HEK293T (cell line): ENCODE measurements around the gene STXBP2.

Experiments used
- BHLHE40 ChIP-seq: fragments of 450-650 bp; IDR thresholded peaks from 2 replicates; pipeline ENCODE4 v1.6.1; 2016; ENCODE audit warnings: mild to moderate bottlenecking, moderate library complexity, borderline replicate concordance
- HDGF ChIP-seq: fragments of 450-650 bp; IDR thresholded peaks from 2 replicates; pipeline ENCODE4 v1.6.1; 2017; ENCODE audit warnings: antibody characterized with exemption, borderline replicate concordance
- SUZ12 ChIP-seq: fragments of 450-650 bp; IDR thresholded peaks from 2 replicates; pipeline ENCODE4 v1.6.1; 2016; ENCODE audit warnings: mild to moderate bottlenecking

GRCh38 chr19:7652061-7652641 lies 15.2 kb downstream of the STXBP2 start:
- no peak for TF ChIP-seq BHLHE40
- no peak for TF ChIP-seq HDGF
- TF ChIP-seq SUZ12, result no peak
